ENCODE results near the gene TAF1A.

Gene TAF1A

GRCh38 chr1:222539951-222540597, 49.7 kb downstream of the TAF1A start:
- Histone ChIP-seq H3K27ac (replicated peaks) (no peak overlapping the region), H3K27me3 (ENCODE audit: insufficient read depth, poor library complexity, severe bottlenecking) (no peaks in the 10 kb centered on the region), H3K4me3 (replicated peaks; ENCODE audit: insufficient read depth, low read length) (no peak overlapping the region)
- DNase-seq (ENCODE audit: low read depth in 1 of 2, low spot score in 1 of 2), result no peak
- TF ChIP-seq, protein P1, sequence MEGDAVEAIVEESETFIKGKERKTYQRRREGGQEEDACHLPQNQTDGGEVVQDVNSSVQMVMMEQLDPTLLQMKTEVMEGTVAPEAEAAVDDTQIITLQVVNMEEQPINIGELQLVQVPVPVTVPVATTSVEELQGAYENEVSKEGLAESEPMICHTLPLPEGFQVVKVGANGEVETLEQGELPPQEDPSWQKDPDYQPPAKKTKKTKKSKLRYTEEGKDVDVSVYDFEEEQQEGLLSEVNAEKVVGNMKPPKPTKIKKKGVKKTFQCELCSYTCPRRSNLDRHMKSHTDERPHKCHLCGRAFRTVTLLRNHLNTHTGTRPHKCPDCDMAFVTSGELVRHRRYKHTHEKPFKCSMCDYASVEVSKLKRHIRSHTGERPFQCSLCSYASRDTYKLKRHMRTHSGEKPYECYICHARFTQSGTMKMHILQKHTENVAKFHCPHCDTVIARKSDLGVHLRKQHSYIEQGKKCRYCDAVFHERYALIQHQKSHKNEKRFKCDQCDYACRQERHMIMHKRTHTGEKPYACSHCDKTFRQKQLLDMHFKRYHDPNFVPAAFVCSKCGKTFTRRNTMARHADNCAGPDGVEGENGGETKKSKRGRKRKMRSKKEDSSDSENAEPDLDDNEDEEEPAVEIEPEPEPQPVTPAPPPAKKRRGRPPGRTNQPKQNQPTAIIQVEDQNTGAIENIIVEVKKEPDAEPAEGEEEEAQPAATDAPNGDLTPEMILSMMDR (IDR thresholded peaks at IDR 0.05; ENCODE audit: insufficient read depth, low read length), result no peak
- TF ChIP-seq GABPA (IDR thresholded peaks at IDR 0.05; ENCODE audit: low read depth) (no peak), SPI1 (IDR thresholded peaks at IDR 0.05; ENCODE audit: borderline replicate concordance, low read depth) (no peak), POLR2AphosphoS5 (IDR thresholded peaks at IDR 0.05; ENCODE audit: low read depth) (no peak)
- TF ChIP-seq, protein P2, sequence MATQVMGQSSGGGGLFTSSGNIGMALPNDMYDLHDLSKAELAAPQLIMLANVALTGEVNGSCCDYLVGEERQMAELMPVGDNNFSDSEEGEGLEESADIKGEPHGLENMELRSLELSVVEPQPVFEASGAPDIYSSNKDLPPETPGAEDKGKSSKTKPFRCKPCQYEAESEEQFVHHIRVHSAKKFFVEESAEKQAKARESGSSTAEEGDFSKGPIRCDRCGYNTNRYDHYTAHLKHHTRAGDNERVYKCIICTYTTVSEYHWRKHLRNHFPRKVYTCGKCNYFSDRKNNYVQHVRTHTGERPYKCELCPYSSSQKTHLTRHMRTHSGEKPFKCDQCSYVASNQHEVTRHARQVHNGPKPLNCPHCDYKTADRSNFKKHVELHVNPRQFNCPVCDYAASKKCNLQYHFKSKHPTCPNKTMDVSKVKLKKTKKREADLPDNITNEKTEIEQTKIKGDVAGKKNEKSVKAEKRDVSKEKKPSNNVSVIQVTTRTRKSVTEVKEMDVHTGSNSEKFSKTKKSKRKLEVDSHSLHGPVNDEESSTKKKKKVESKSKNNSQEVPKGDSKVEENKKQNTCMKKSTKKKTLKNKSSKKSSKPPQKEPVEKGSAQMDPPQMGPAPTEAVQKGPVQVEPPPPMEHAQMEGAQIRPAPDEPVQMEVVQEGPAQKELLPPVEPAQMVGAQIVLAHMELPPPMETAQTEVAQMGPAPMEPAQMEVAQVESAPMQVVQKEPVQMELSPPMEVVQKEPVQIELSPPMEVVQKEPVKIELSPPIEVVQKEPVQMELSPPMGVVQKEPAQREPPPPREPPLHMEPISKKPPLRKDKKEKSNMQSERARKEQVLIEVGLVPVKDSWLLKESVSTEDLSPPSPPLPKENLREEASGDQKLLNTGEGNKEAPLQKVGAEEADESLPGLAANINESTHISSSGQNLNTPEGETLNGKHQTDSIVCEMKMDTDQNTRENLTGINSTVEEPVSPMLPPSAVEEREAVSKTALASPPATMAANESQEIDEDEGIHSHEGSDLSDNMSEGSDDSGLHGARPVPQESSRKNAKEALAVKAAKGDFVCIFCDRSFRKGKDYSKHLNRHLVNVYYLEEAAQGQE (IDR thresholded peaks at IDR 0.05; ENCODE audit: insufficient replicate concordance, low read depth), result no peak

GRCh38 chr1:222535455-222535854, 54.3 kb downstream of the TAF1A start:
- TF ChIP-seq, protein P2 (IDR thresholded peaks at IDR 0.05; ENCODE audit: insufficient replicate concordance, low read depth), result no peak
- TF ChIP-seq GABPA (IDR thresholded peaks at IDR 0.05; ENCODE audit: low read depth) (no peak), SPI1 (IDR thresholded peaks at IDR 0.05; ENCODE audit: borderline replicate concordance, low read depth) (no peak), POLR2AphosphoS5 (IDR thresholded peaks at IDR 0.05; ENCODE audit: low read depth) (no peak)
- TF ChIP-seq, protein P1 (IDR thresholded peaks at IDR 0.05; ENCODE audit: insufficient read depth, low read length), result no peak
- H3K27ac ChIP-seq (replicated peaks), result no peak overlapping the region
- DNase-seq (ENCODE audit: low read depth in 1 of 2, low spot score in 1 of 2), result no peak
- H3K4me3 ChIP-seq (replicated peaks; ENCODE audit: insufficient read depth, low read length), result no peak overlapping the region
- no peaks in the 10 kb centered on the region for H3K27me3 ChIP-seq (ENCODE audit: insufficient read depth, poor library complexity, severe bottlenecking)

- TF ChIP-seq, protein P1 (IDR thresholded peaks at IDR 0.05; ENCODE audit: insufficient read depth, low read length), result no peak
- no peak for TF ChIP-seq GABPA (IDR thresholded peaks at IDR 0.05; ENCODE audit: low read depth)
- no peak for TF ChIP-seq POLR2AphosphoS5 (IDR thresholded peaks at IDR 0.05; ENCODE audit: low read depth)
- no peak overlapping the region for H3K4me3 ChIP-seq (replicated peaks; ENCODE audit: insufficient read depth, low read length)
- DNase-seq (ENCODE audit: low read depth in 1 of 2, low spot score in 1 of 2), result no peak
- no peak overlapping the region for H3K27ac ChIP-seq (replicated peaks)
- no peaks in the 10 kb centered on the region for H3K27me3 ChIP-seq (ENCODE audit: insufficient read depth, poor library complexity, severe bottlenecking)
Measured at GRCh38 chr1:222530852-222531251, 58.9 kb downstream of the TAF1A start.

GRCh38 chr1:222529916-222530315, 59.8 kb downstream of the TAF1A start:
- Histone ChIP-seq H3K27me3 (ENCODE audit: insufficient read depth, poor library complexity, severe bottlenecking) (no peaks in the 10 kb centered on the region), H3K4me3 (replicated peaks; ENCODE audit: insufficient read depth, low read length) (no peak overlapping the region), H3K27ac (replicated peaks) (no peak overlapping the region)
- TF ChIP-seq POLR2AphosphoS5 (IDR thresholded peaks at IDR 0.05; ENCODE audit: low read depth) (no peak), GABPA (IDR thresholded peaks at IDR 0.05; ENCODE audit: low read depth) (no peak), SPI1 (IDR thresholded peaks at IDR 0.05; ENCODE audit: borderline replicate concordance, low read depth) (no peak)
- TF ChIP-seq, protein P1 (IDR thresholded peaks at IDR 0.05; ENCODE audit: insufficient read depth, low read length), result no peak
- TF ChIP-seq, protein P2 (IDR thresholded peaks at IDR 0.05; ENCODE audit: insufficient replicate concordance, low read depth), result no peak
- DNase-seq (ENCODE audit: low read depth in 1 of 2, low spot score in 1 of 2), result no peak
